HL-60 (cell line): ENCODE data around the gene ANO7.

Experiments
- GABPA ChIP-seq: IDR thresholded peaks from 2 replicates; pipeline ENCODE4 v1.6.1; 2012; ENCODE audit warnings: low read depth
- POLR2AphosphoS5 ChIP-seq: IDR thresholded peaks from 2 replicates; pipeline ENCODE4 v1.6.1; 2012; ENCODE audit warnings: low read depth
- SPI1 ChIP-seq: IDR thresholded peaks from 2 replicates; pipeline ENCODE4 v1.6.1; 2012; ENCODE audit warnings: low read depth, mild to moderate bottlenecking, borderline replicate concordance
- TF ChIP-seq, protein P1 (sequence below): IDR thresholded peaks from one replicate; pipeline ENCODE4 v1.5.1; 2011; ENCODE audit warnings: low read length, control low read depth, inconsistent platforms; ENCODE audit not compliant: insufficient read depth
- TF ChIP-seq, protein P2 (sequence below): IDR thresholded peaks from 2 replicates; pipeline ENCODE4 v1.6.1; 2012; ENCODE audit warnings: low read depth; ENCODE audit not compliant: insufficient replicate concordance

DNA sequence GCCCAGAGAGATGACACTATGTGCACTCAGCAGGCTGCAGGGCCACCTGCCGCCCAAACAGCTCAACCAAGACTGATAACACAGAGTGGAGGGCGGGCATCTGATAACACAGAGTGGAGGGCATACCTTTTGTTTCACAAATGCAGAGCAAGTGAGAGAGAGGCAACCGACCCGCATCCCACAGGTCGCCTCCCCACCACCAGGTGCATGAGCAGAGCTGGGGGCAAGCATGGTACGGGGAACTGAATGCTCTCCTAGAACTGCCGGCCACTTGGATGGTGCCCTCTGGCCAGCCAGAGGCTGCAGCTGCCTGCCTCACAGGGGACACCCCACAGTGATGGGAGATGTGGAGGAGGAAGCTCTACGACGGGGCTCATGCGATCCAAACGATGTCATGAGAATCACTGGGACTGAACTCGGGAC, 49.5 kb downstream of the ANO7 start:
- TF ChIP-seq, protein P1, sequence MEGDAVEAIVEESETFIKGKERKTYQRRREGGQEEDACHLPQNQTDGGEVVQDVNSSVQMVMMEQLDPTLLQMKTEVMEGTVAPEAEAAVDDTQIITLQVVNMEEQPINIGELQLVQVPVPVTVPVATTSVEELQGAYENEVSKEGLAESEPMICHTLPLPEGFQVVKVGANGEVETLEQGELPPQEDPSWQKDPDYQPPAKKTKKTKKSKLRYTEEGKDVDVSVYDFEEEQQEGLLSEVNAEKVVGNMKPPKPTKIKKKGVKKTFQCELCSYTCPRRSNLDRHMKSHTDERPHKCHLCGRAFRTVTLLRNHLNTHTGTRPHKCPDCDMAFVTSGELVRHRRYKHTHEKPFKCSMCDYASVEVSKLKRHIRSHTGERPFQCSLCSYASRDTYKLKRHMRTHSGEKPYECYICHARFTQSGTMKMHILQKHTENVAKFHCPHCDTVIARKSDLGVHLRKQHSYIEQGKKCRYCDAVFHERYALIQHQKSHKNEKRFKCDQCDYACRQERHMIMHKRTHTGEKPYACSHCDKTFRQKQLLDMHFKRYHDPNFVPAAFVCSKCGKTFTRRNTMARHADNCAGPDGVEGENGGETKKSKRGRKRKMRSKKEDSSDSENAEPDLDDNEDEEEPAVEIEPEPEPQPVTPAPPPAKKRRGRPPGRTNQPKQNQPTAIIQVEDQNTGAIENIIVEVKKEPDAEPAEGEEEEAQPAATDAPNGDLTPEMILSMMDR = no peak
- TF ChIP-seq, protein P2, sequence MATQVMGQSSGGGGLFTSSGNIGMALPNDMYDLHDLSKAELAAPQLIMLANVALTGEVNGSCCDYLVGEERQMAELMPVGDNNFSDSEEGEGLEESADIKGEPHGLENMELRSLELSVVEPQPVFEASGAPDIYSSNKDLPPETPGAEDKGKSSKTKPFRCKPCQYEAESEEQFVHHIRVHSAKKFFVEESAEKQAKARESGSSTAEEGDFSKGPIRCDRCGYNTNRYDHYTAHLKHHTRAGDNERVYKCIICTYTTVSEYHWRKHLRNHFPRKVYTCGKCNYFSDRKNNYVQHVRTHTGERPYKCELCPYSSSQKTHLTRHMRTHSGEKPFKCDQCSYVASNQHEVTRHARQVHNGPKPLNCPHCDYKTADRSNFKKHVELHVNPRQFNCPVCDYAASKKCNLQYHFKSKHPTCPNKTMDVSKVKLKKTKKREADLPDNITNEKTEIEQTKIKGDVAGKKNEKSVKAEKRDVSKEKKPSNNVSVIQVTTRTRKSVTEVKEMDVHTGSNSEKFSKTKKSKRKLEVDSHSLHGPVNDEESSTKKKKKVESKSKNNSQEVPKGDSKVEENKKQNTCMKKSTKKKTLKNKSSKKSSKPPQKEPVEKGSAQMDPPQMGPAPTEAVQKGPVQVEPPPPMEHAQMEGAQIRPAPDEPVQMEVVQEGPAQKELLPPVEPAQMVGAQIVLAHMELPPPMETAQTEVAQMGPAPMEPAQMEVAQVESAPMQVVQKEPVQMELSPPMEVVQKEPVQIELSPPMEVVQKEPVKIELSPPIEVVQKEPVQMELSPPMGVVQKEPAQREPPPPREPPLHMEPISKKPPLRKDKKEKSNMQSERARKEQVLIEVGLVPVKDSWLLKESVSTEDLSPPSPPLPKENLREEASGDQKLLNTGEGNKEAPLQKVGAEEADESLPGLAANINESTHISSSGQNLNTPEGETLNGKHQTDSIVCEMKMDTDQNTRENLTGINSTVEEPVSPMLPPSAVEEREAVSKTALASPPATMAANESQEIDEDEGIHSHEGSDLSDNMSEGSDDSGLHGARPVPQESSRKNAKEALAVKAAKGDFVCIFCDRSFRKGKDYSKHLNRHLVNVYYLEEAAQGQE = no peak
- TF ChIP-seq GABPA = no peak
- TF ChIP-seq POLR2AphosphoS5 = no peak
- no peak for TF ChIP-seq SPI1
